Measurements from ENCODE around the gene FCRLA. TPM values are rescaled to one million over a fixed set of nuclear protein-coding genes. Genes with fewer than 3 reads are reported as not detected.

Gene FCRLA
- total RNA-seq, 4 donors from 2014 or later = not detected

GRCh38 chr1:161676441-161676840, 30.6 kb upstream of the FCRLA start:
- H3K4me3 ChIP-seq = no peak overlapping the region
- H3K4me1 ChIP-seq = no peaks in the 10 kb centered on the region
- ATAC-seq = no peak
- H3K36me3 ChIP-seq = no peaks in the 10 kb centered on the region
- peaks cover 11% of the 10 kb centered on the region for H3K27me3 ChIP-seq
- TF ChIP-seq POLR2AphosphoS5 (IDR thresholded peaks at IDR 0.05) = no peak
- no peak for TF ChIP-seq EP300 (IDR thresholded peaks at IDR 0.05)
- TF ChIP-seq CTCF (IDR thresholded peaks at IDR 0.05) = no peak
- no peak for TF ChIP-seq POLR2A (IDR thresholded peaks at IDR 0.05)
- no peak overlapping the region for H3K27ac ChIP-seq
- H3K9me3 ChIP-seq = no peaks in the 10 kb centered on the region
- 82 to 90% methylated on average over 1 to 2 of the region's 2 CpGs for whole genome bisulfite sequencing, 2 donors (ENCODE audit: low coverage in 1 of 2)

- WGBS, 2 donors (ENCODE audit: low coverage in 1 of 2) = 20 to 85% methylated on average over 1 to 4 of the region's 5 CpGs
Measured at GRCh38 chr1:161676958-161677689, 29.9 kb upstream of the FCRLA start.

GRCh38 chr1:161678500-161678899, 28.5 kb upstream of the FCRLA start:
- no peak for ATAC-seq
- 94 to 96% methylated on average over 3 of the region's 3 CpGs for WGBS, 2 donors (ENCODE audit: low coverage in 1 of 2)
- Histone ChIP-seq H3K9me3 (no peaks in the 10 kb centered on the region), H3K4me3 (no peak overlapping the region), H3K36me3 (no peaks in the 10 kb centered on the region), H3K27ac (no peak overlapping the region), H3K4me1 (no peaks in the 10 kb centered on the region), H3K27me3 (peaks cover 14% of the 10 kb centered on the region)
- TF ChIP-seq POLR2AphosphoS5 (IDR thresholded peaks at IDR 0.05) (no peak), CTCF (IDR thresholded peaks at IDR 0.05) (no peak), POLR2A (IDR thresholded peaks at IDR 0.05) (no peak), EP300 (IDR thresholded peaks at IDR 0.05) (no peak)

More at GRCh38 chr1:161676958-161677689, 29.9 kb upstream of the FCRLA start:
- H3K27me3 ChIP-seq = peaks cover 12% of the 10 kb centered on the region
- no peaks in the 10 kb centered on the region for H3K9me3 ChIP-seq
- ATAC-seq = no peak
- H3K4me1 ChIP-seq = no peaks in the 10 kb centered on the region
- H3K4me3 ChIP-seq = no peak overlapping the region
- H3K27ac ChIP-seq = no peak overlapping the region
- TF ChIP-seq CTCF (IDR thresholded peaks at IDR 0.05) (no peak), EP300 (IDR thresholded peaks at IDR 0.05) (no peak), POLR2AphosphoS5 (IDR thresholded peaks at IDR 0.05) (no peak), POLR2A (IDR thresholded peaks at IDR 0.05) (no peak)
- no peaks in the 10 kb centered on the region for H3K36me3 ChIP-seq

- ATAC-seq = no peak
- TF ChIP-seq EP300 (IDR thresholded peaks at IDR 0.05) (no peak), CTCF (IDR thresholded peaks at IDR 0.05) (no peak), POLR2AphosphoS5 (IDR thresholded peaks at IDR 0.05) (no peak), POLR2A (IDR thresholded peaks at IDR 0.05) (no peak)
Measured at GRCh38 chr1:161681879-161682278, 25.1 kb upstream of the FCRLA start.

GRCh38 chr1:161688946-161689345, 18.1 kb upstream of the FCRLA start:
- no peak for TF ChIP-seq POLR2AphosphoS5 (IDR thresholded peaks at IDR 0.05)
- TF ChIP-seq POLR2A (IDR thresholded peaks at IDR 0.05) = no peak
- TF ChIP-seq EP300 (IDR thresholded peaks at IDR 0.05) = no peak
- TF ChIP-seq CTCF (IDR thresholded peaks at IDR 0.05) = no peak
- Histone ChIP-seq H3K27me3 (peaks cover 52% of the 10 kb centered on the region), H3K4me3 (no peak overlapping the region), H3K9me3 (no peaks in the 10 kb centered on the region), H3K4me1 (no peaks in the 10 kb centered on the region), H3K27ac (no peak overlapping the region), H3K36me3 (no peaks in the 10 kb centered on the region)
- 74 to 75% methylated on average over 3 of the region's 3 CpGs for WGBS, 2 donors (ENCODE audit: low coverage in 1 of 2)
- ATAC-seq = no peak

More at GRCh38 chr1:161681879-161682278, 25.1 kb upstream of the FCRLA start:
- Histone ChIP-seq H3K9me3 (no peaks in the 10 kb centered on the region), H3K27me3 (peaks cover 25% of the 10 kb centered on the region), H3K36me3 (no peaks in the 10 kb centered on the region), H3K4me3 (no peak overlapping the region), H3K27ac (no peak overlapping the region), H3K4me1 (no peaks in the 10 kb centered on the region)
- 67 to 78% methylated on average over 3 of the region's 3 CpGs for whole genome bisulfite sequencing, 2 donors (ENCODE audit: low coverage in 1 of 2)

Data from gastroesophageal sphincter (tissue), 4 donors.